ENCODE data around the gene ERGIC3.

- TF ChIP-seq CTCF (IDR thresholded peaks at IDR 0.05; ENCODE audit: extremely low read depth in 1 of 2, insufficient read depth in 1 of 2, low read depth in 1 of 2, low read length in 2 of 2) (no peak), MAX (IDR thresholded peaks at IDR 0.05; ENCODE audit: insufficient read depth, insufficient read length) (no peak), POLR2AphosphoS5 (IDR thresholded peaks at IDR 0.05; ENCODE audit: insufficient read depth, low read depth, low read length) (no peak), POLR2A (IDR thresholded peaks at IDR 0.05; ENCODE audit: low read depth, low read length) (no peak), EZH2 (IDR thresholded peaks at IDR 0.05; ENCODE audit: borderline replicate concordance, low read depth, low read length, severe bottlenecking) (no peak), MYC (IDR thresholded peaks at IDR 0.05; ENCODE audit: low read depth, low read length) (no peak), JUN (IDR thresholded peaks at IDR 0.05; ENCODE audit: borderline replicate concordance, insufficient read depth, insufficient read length, low read depth) (no peak), FOS (IDR thresholded peaks at IDR 0.05; ENCODE audit: borderline replicate concordance, insufficient read depth, low read length) (no peak), GATA2 (IDR thresholded peaks at IDR 0.05; ENCODE audit: insufficient read depth, insufficient read length, low read depth, low read length) (no peak)
These were observed 11.0 kb downstream of the ERGIC3 start for GRCh38 chr20:35552914-35553313.
